GM23338 (cell line): Measurements from ENCODE around the gene RAD51B.

Source experiments
- CREB1 ChIP-seq: fragments of 250-450 bp; sonication (Bioruptor Pico); IDR thresholded peaks from 2 replicates; pipeline ENCODE4 v1.5.0; 2020; ENCODE audit warnings: low read depth, mild to moderate bottlenecking, moderate library complexity
- POLR2AphosphoS5 ChIP-seq: IDR thresholded peaks from 2 replicates; pipeline ENCODE4 v1.6.1; 2016; ENCODE audit warnings: antibody characterized with exemption, low read depth
- ZNF331 ChIP-seq: fragments of 250-450 bp; sonication (Bioruptor Pico); IDR thresholded peaks from 2 replicates; pipeline ENCODE4 v1.5.0; 2020; ENCODE audit warnings: low read depth, mild to moderate bottlenecking, moderate library complexity
- TF ChIP-seq, protein P1 (sequence below), 2 experiments: fragments of 200-600 bp in 1 of 2; sonication (generic) in 1 of 2; conservative IDR thresholded peaks; 2 replicates each; pipeline versions ENCODE4 v1.5.1 to v1.6.1; 2016 to 2017; ENCODE audit warnings: antibody characterized with exemption in 2 of 2, low read depth in 2 of 2, mild to moderate bottlenecking in 2 of 2, moderate library complexity in 1 of 2
- TF ChIP-seq, protein P2 (sequence below): IDR thresholded peaks from 2 replicates; pipeline ENCODE4 v1.6.1; 2016; ENCODE audit warnings: antibody characterized with exemption

DNA sequence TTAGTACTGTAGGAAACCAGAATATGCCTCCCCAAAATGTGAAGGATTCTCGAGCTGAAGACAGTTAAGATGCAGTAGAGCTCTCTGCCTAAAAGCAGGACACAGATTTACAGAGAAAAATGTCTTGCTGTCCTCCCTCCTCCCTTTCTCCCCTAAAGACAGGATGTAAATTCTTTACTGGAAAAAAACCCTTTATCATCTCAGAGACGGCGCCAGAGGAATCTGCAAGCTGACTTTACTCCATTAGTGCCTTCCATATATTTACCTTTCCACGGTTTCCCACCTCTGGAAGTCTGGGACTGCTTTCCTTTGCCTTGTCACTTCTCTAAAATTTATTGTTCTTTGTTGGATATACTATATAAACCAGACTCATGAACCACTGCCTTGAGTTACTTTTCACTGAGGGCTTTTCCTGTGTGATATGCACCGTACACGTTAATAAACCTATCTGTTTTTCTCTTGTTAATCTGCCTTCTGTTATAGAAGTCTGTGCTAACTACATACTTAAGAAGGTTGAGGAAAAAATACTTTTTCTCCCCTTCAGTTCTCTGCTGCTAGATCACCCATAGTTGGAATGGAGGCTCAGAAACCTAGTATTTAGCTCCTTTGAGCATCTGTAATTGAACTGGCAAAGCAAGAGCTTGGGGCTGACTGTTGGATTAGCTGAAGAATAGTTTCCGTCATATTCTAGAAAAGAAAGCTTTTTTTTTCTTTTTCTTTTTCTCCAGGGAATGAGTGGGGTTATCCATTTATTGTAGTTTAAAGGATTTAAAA lies 99.9 kb downstream of the RAD51B start:
- TF ChIP-seq, protein P1, sequence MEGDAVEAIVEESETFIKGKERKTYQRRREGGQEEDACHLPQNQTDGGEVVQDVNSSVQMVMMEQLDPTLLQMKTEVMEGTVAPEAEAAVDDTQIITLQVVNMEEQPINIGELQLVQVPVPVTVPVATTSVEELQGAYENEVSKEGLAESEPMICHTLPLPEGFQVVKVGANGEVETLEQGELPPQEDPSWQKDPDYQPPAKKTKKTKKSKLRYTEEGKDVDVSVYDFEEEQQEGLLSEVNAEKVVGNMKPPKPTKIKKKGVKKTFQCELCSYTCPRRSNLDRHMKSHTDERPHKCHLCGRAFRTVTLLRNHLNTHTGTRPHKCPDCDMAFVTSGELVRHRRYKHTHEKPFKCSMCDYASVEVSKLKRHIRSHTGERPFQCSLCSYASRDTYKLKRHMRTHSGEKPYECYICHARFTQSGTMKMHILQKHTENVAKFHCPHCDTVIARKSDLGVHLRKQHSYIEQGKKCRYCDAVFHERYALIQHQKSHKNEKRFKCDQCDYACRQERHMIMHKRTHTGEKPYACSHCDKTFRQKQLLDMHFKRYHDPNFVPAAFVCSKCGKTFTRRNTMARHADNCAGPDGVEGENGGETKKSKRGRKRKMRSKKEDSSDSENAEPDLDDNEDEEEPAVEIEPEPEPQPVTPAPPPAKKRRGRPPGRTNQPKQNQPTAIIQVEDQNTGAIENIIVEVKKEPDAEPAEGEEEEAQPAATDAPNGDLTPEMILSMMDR (conservative IDR thresholded peaks at IDR 0.05; ENCODE audit: low read depth in 2 of 2), result no peak
- TF ChIP-seq CREB1 (CRISPR knock-in tag) (no peak), ZNF331 (no peak), POLR2AphosphoS5 (no peak)
- TF ChIP-seq, protein P2, sequence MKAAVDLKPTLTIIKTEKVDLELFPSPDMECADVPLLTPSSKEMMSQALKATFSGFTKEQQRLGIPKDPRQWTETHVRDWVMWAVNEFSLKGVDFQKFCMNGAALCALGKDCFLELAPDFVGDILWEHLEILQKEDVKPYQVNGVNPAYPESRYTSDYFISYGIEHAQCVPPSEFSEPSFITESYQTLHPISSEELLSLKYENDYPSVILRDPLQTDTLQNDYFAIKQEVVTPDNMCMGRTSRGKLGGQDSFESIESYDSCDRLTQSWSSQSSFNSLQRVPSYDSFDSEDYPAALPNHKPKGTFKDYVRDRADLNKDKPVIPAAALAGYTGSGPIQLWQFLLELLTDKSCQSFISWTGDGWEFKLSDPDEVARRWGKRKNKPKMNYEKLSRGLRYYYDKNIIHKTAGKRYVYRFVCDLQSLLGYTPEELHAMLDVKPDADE, result no peak
